Measurements from ENCODE around the gene DNAJC11.
"Not testable (repeated sequence)": the region's sequence is repeated elsewhere in the genome, so short reads cannot be mapped to it uniquely, and the experiment has no call there.

Gene DNAJC11

GRCh38 chr1:6699915-6700314, 1.7 kb downstream of the DNAJC11 start:
- not testable (repeated sequence) for DNase-seq (ENCODE audit: low read depth in 2 of 2)

DNA sequence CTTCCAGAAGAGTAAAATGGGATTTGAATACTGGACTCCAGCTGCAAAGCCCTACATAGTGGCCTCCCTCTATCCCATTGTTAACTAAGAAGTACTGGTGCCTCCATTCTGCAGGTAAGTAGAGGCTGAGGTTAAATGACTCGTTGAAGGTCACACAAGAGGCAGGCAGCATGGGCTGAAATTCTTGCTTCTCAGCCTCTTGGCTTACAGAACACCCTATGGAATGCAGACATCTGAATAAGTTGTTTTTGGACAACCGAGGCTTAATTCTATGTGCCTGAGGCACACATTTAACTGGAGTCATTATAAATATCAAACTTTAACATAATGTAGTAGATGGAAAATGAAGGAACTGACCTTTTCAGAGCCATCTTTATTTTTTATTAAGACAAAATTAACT, 5.7 kb downstream of the DNAJC11 start:
- no peak for DNase-seq (ENCODE audit: low read depth in 2 of 2)

GRCh38 chr1:6694121-6694713, 7.4 kb downstream of the DNAJC11 start:
- DNase-seq (ENCODE audit: low read depth in 2 of 2), result no peak

DNA sequence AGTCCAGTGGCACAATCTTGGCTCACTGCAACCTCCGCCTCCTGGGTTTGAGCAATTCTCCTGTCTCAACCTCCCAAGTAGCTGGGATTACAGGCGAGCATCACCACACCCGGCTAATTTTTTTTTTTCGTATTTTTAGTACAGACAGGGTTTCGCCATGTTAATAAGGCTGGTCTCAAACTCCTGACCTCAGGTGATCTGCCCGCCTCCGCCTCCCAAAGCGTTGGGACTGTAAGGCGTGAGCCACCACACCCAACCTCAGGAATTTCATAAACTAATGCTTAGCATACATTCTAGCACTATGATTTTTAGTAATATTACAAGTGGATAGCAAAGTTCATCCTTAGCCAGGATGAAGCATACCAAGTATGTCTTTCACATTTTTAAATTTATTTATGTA, 8.7 kb downstream of the DNAJC11 start:
- DNase-seq (ENCODE audit: low read depth in 2 of 2), result no peak

DNA sequence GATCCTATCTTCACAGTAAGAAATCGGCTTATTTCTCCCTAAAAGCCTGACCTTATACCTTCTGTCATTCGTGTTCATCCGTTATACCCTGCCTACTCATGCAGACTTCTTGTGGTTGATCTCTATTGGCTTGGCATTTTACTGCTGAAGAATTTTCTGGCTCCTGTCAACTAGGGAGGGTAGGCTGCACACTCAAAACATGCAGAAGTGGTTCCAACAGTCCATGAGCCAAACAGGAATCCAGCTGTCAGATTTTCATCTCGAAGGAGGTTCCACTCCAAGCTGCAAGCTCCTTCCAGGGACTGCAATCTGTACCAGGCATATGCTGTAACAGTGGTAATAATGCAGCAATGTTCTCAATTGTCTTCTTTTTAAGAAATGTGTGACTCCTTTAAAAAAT, 10.1 kb downstream of the DNAJC11 start:
- no peak for DNase-seq (ENCODE audit: low read depth in 2 of 2)

GRCh38 chr1:6690186-6690585, 11.4 kb downstream of the DNAJC11 start:
- no peak for DNase-seq (ENCODE audit: low read depth in 2 of 2)

- no peak for DNase-seq (ENCODE audit: low read depth in 2 of 2)
These were observed 12.9 kb downstream of the DNAJC11 start for GRCh38 chr1:6688757-6689156.

DNA sequence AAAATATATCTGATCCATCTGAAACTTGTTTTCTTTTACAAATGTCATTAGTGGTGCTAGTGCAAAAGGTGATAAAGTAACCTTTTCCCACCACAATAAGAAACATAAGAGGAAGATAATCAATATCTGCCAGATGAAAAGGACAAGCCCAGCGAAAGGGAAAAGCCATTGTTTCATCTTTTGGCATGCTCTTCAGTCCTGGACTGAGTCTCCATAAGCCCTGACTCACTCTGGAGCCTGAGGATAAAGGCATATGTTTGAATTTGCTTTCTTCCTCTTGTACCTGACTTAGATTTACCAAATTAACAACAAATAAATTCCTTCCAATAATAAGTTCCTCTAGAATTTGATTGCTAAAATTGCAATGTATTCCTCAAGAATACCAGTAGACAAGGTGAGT, 13.6 kb downstream of the DNAJC11 start:
- no peak for DNase-seq (ENCODE audit: low read depth in 2 of 2)

DNA sequence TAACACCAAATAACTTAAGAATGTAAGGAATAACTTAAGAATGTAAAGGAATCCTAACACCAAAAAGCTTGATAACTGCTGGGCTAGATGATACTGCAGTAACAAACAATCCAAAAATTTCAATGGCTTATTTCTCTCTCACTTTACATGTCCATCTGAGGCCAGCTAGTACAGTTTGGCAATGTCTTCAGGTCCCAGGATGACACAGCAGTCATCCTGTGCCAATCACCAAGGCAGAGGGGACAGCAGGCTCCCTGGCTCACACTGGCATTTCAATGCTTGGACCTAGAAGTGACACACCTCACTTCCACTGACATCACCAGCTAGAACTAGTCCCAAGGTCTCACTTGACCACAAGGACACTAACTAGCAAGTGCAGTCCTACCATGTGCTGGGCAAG, 15.3 kb downstream of the DNAJC11 start:
- peak in 1 of 2 experiments; percentile 15 for DNase-seq (ENCODE audit: low read depth in 2 of 2)

GRCh38 chr1:6685381-6685780, 16.2 kb downstream of the DNAJC11 start:
- DNase-seq (ENCODE audit: low read depth in 2 of 2), result no peak

DNA sequence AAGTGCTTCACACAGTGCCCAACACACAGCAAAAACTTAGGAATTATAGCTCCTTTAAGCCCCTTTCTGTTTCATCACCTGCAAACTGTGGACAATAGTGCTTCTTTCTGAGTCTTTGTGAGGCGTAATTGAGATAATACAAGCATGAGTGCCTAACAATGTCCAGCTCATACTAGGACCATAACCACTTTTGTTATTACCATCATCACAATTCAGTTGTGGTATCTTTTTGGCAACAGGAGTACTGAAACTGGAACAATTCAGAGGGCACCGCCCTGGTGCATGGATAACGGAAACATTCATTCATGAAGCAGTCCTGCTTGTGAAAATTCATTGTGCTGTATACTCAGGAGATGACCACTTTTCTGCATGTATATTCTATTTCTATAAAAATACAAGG, 18.2 kb downstream of the DNAJC11 start:
- no peak for DNase-seq (ENCODE audit: low read depth in 2 of 2)

- no peak for DNase-seq (ENCODE audit: low read depth in 2 of 2)
These were observed 25.7 kb downstream of the DNAJC11 start for GRCh38 chr1:6675941-6676340.

- no peak for DNase-seq (ENCODE audit: low read depth in 2 of 2)
These were observed 26.8 kb downstream of the DNAJC11 start for GRCh38 chr1:6674771-6675170.

- DNase-seq (ENCODE audit: low read depth in 2 of 2), result no peak
These were observed 27.7 kb downstream of the DNAJC11 start for GRCh38 chr1:6673816-6674398.

- no peak for DNase-seq (ENCODE audit: low read depth in 2 of 2)
These were observed 29.1 kb downstream of the DNAJC11 start for GRCh38 chr1:6672558-6672957.

- no peak for DNase-seq (ENCODE audit: low read depth in 2 of 2)
These were observed 33.1 kb downstream of the DNAJC11 start for GRCh38 chr1:6668503-6668902.

DNA sequence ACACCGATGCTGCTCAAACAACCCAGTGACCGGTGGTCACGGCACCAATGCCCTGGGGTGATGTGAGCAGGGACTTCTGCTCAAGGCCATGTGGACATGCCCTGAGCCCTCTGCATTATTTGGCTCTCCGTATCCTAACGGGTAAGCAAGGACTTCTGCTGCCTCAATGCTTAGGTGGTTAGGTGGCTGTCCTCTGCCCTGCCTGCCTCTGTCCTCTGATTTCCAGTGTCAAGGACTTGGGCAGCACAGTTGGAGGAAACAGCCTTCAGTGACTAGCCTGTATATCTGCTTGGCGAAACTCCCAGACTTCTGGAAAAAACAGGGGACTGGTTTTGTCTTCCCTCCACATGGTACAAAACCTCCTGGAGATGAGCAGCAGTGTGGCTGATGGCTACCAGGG, 34.5 kb downstream of the DNAJC11 start:
- DNase-seq (ENCODE audit: low read depth in 2 of 2), result no peak

- DNase-seq (ENCODE audit: low read depth in 2 of 2), result no peak
These were observed 34.9 kb downstream of the DNAJC11 start for GRCh38 chr1:6666696-6667095.

DNA sequence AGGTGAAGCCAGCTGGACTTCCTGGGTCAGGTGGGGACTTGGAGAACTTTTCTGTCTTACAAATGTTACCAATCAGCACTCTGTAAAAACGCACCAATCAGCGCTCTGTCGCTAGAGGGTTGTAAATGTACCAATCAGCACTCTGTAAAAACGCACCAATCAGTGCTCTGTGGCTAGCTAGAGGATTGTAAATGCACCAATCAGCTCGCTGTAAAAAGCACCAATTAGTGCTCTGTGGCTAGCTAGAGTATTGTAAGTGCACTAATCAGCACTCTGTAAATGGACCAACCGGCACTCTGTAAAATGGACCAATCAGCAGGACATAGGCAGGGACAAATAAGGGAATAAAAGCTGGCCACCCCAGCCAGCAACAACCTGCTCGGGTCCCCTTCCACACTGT, 39.1 kb downstream of the DNAJC11 start:
- not testable (repeated sequence) for DNase-seq (ENCODE audit: low read depth in 2 of 2)

DNA sequence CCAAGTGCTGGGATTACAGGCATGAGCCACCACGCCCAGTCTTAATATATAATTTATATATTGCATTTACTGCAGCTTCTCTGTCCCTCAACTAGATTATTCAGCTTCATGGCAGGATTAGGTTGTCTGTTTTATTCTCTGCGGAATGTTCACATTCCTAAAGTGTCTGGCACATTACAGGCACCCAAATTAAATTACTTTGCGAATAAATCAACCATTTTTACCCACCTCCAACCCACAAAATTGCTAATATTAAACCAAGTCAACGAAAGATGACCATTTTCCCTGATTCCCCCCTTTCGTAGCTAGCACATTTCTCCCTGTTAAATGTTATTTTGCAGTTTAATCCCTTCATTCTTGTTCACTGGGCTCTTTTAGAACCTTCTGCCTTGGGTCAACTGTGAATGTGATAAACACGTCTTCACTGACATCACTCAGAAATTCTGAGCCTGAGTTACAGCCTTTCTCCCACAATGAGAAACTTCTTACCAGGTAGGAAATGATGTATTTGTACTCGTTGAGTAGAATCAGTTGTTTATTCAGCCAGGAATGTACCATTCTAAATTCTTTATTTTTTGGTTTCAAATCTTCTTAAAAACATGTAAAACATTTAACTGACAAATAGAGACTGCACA, 41.1 kb downstream of the DNAJC11 start:
- DNase-seq (ENCODE audit: low read depth in 2 of 2), result no peak

GRCh38 chr1:6658359-6659060, 43.1 kb downstream of the DNAJC11 start:
- DNase-seq (ENCODE audit: low read depth in 2 of 2), result no peak

GRCh38 chr1:6657138-6657537, 44.5 kb downstream of the DNAJC11 start:
- no peak for DNase-seq (ENCODE audit: low read depth in 2 of 2)

Data from fibroblast of skin of left quadriceps (primary cell).